Uterus (tissue), 4 donors: Measurements from ENCODE around the gene CDH8. TPM values are rescaled to one million over a fixed set of nuclear protein-coding genes. Genes with fewer than 3 reads are reported as not detected.

ENCODE experiments used
- DNase-seq, 2 donors: peaks; one replicate each; pipeline ENCODE4 v3.0.0-alpha.2; 2019 to 2020
- H3K27ac ChIP-seq, 2 donors: fragments of 200-600 bp; sonication (generic); 1 replicate in 1 of 2; 2 replicates in 1 of 2; pipeline ENCODE4 v1.5.1; 2016 to 2018
- H3K27me3 ChIP-seq, 2 donors: fragments of 200-600 bp; sonication (generic); one replicate each; pipeline ENCODE4 v1.5.1; 2018 to 2019; ENCODE audit warnings: control low read depth in 1 of 2
- H3K36me3 ChIP-seq, 2 donors: fragments of 200-600 bp; sonication (generic); one replicate each; pipeline ENCODE4 v1.5.1; 2019; ENCODE audit warnings: control low read depth in 1 of 2
- H3K4me1 ChIP-seq, 2 donors: fragments of 200-600 bp; sonication (generic); one replicate each; pipeline ENCODE4 v1.5.1; 2018 to 2019; ENCODE audit warnings: control low read depth in 1 of 2
- H3K4me3 ChIP-seq, 2 donors: fragments of 200-600 bp; sonication (generic); 1 replicate in 1 of 2; 2 replicates in 1 of 2; pipeline ENCODE4 v1.5.1; 2018 to 2019; ENCODE audit warnings: mild to moderate bottlenecking in 1 of 2
- H3K9me3 ChIP-seq, 2 donors: fragments of 200-600 bp; sonication (generic); one replicate each; pipeline ENCODE4 v1.5.1; 2019; ENCODE audit warnings: control low read depth in 1 of 2
- CTCF ChIP-seq, 4 experiments: fragments of 200-600 bp in 2 of 4; fragments of 450-650 bp in 2 of 4; sonication (generic) in 2 of 4; IDR thresholded peaks; one replicate each; pipeline ENCODE4 v1.5.1; 2016 to 2019; ENCODE audit warnings: antibody characterized with exemption in 4 of 4, mild to moderate bottlenecking in 2 of 4, moderate library complexity in 1 of 4
- POLR2A ChIP-seq, 2 donors: fragments of 450-650 bp; IDR thresholded peaks; one replicate each; pipeline ENCODE4 v1.6.1; 2016; ENCODE audit warnings: antibody characterized with exemption in 2 of 2, mild to moderate bottlenecking in 1 of 2, moderate library complexity in 1 of 2
- intact Hi-C: fragments of 100-400 bp; cut with DNase I; formaldehyde crosslinking; loops from one replicate; pipeline ENCODE4 v1.15.1; 2023; ENCODE audit warnings: low total_unique reads
- total RNA-seq, 4 donors: library from RNA; depleted of rRNA in 3 of 4; stranded (reverse); fragments of >200 nt in 3 of 4; gene quantifications; one replicate each; pipeline versions ENCODE4 v1.1.0 to v1.2.4, GENCODE V29; 2014 to 2023
- donor health status: DM: yes; HTN: yes; CAD: no.

CDH8 gene
- total RNA-seq, 4 donors from 2014 or later, result 2.0 to 6.0 TPM; not detected in 2

GRCh38 chr16:62020681-62021080 is 15.6 kb downstream of the CDH8 start:
- no peaks in the 10 kb centered on the region for H3K9me3 ChIP-seq
- H3K27me3 ChIP-seq, result no peaks in the 10 kb centered on the region
- intact Hi-C loops, result no loop called here
- DNase-seq, result no peak
- H3K36me3 ChIP-seq, result no peaks in the 10 kb centered on the region
- H3K4me1 ChIP-seq, result no peaks in the 10 kb centered on the region
- TF ChIP-seq POLR2A (IDR thresholded peaks at IDR 0.05) (no peak), CTCF (IDR thresholded peaks at IDR 0.05) (no peak)
- no peak overlapping the region for H3K4me3 ChIP-seq
- H3K27ac ChIP-seq, result no peak overlapping the region

- intact Hi-C loops, result no loop called here
- no peak for DNase-seq
- Histone ChIP-seq H3K4me3 (no peak overlapping the region), H3K9me3 (no peaks in the 10 kb centered on the region), H3K27ac (no peak overlapping the region), H3K36me3 (no peaks in the 10 kb centered on the region), H3K27me3 (no peaks in the 10 kb centered on the region), H3K4me1 (no peaks in the 10 kb centered on the region)
- TF ChIP-seq CTCF (IDR thresholded peaks at IDR 0.05) (no peak), POLR2A (IDR thresholded peaks at IDR 0.05) (no peak)
Observed at GRCh38 chr16:62019851-62020250, 16.4 kb downstream of the CDH8 start.

GRCh38 chr16:62018301-62019060 is 17.8 kb downstream of the CDH8 start:
- H3K36me3 ChIP-seq, result no peaks in the 10 kb centered on the region
- H3K27ac ChIP-seq, result no peak overlapping the region
- no peaks in the 10 kb centered on the region for H3K9me3 ChIP-seq
- TF ChIP-seq POLR2A (IDR thresholded peaks at IDR 0.05) (no peak), CTCF (IDR thresholded peaks at IDR 0.05) (no peak)
- DNase-seq, result no peak
- no peaks in the 10 kb centered on the region for H3K27me3 ChIP-seq
- no peak overlapping the region for H3K4me3 ChIP-seq
- intact Hi-C loops, result no loop called here
- H3K4me1 ChIP-seq, result no peaks in the 10 kb centered on the region

- no peaks in the 10 kb centered on the region for H3K4me1 ChIP-seq
- no peak overlapping the region for H3K4me3 ChIP-seq
- intact Hi-C loops, result no loop called here
- H3K9me3 ChIP-seq, result no peaks in the 10 kb centered on the region
- H3K27ac ChIP-seq, result no peak overlapping the region
- no peak for TF ChIP-seq CTCF (IDR thresholded peaks at IDR 0.05)
- no peak for TF ChIP-seq POLR2A (IDR thresholded peaks at IDR 0.05)
- no peak for DNase-seq
- no peaks in the 10 kb centered on the region for H3K27me3 ChIP-seq
- H3K36me3 ChIP-seq, result no peaks in the 10 kb centered on the region
Observed at GRCh38 chr16:62014319-62014923, 21.8 kb downstream of the CDH8 start.

- no peaks in the 10 kb centered on the region for H3K4me1 ChIP-seq
- no peak overlapping the region for H3K4me3 ChIP-seq
- H3K27ac ChIP-seq, result no peak overlapping the region
- DNase-seq, result no peak
- H3K36me3 ChIP-seq, result no peaks in the 10 kb centered on the region
- no peaks in the 10 kb centered on the region for H3K9me3 ChIP-seq
- no peaks in the 10 kb centered on the region for H3K27me3 ChIP-seq
- TF ChIP-seq CTCF (IDR thresholded peaks at IDR 0.05) (no peak), POLR2A (IDR thresholded peaks at IDR 0.05) (no peak)
- intact Hi-C loops, result no loop called here
Observed at GRCh38 chr16:62010186-62010585, 26.1 kb downstream of the CDH8 start.
